T47D (cell line): Measurements from ENCODE around the gene TRIM32.

ENCODE experiments used
- DNase-seq, 2 experiments: peaks; one replicate each; pipeline versions ENCODE4 v3.0.0 to v3.0.0-alpha.2; 2011 to 2012; ENCODE audit warnings: low read depth in 1 of 2, low spot score in 1 of 2
- JUND ChIP-seq: IDR thresholded peaks from 2 replicates; pipeline ENCODE4 v1.6.1; 2012; ENCODE audit warnings: low read depth
- in situ Hi-C: cut with HindIII; loops from 2 replicates; pipeline ENCODE4 v1.10.0; 2016; ENCODE audit warnings: low sequenced_read_pairs, low pct_unique_long_range_greater_than_20kb

TRIM32 gene

GRCh38 chr9:116661037-116661954 is 25.8 kb upstream of the TRIM32 start:
- in situ Hi-C loops = no loop called here

GRCh38 chr9:116662646-116663310 is 24.3 kb upstream of the TRIM32 start:
- in situ Hi-C loops = no loop called here
- DNase-seq = no peak
- TF ChIP-seq JUND = no peak

More at GRCh38 chr9:116661037-116661954, 25.8 kb upstream of the TRIM32 start:
- DNase-seq = peak; percentile 68 to 85
- no peak for TF ChIP-seq JUND

DNA sequence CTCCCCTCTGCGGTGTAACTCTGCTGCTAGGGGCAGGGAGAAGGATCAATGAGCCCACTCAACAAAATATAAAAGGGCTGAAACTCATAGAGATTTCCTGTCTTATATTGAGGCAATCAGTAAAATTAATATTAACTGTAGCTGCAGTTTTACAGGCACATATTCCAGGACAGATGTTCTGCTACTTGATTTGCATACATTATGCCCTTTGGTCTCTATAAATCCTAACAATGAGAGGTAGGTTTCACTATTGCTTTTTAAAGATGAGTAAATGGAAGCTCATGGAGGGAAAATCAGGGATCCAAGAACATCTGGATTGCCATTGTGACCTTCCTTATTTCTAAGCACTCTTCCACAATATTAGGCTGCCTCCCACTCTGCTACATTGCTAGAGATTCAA is 23.5 kb upstream of the TRIM32 start:
- no peak for DNase-seq
- in situ Hi-C loops = no loop called here
- TF ChIP-seq JUND = no peak

DNA sequence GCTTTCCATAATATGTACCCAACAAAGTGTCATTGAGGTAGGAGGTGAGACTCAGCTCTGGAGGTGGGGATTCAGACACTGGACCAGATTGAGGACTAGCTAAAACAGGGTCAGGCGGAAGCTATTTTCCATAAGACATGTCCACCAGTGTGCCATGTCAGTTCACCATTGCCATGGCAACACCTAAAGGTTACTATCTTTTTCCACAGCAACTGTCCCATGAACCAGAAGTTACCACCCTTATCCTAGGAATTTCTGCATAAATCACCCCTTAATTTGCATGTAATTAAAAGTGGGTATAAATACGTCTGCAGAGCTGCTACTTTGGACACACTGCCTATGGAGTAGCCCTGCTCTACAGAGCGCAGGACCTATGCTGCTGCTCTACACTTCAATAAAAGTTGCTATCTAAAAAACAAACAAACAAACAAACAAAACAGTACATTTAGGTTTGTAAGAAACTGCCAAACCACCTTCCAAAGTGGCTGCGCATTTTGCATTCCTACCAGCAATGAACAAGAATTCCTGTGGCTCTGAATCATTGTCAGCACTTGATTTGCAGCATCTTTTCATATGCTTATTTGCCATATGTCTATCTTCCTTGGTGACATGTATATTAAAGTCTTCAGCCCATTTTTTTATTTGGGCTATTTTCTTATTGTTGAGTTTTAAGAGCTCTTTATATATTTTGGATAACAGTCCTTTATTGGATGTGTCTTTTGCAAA is 18.0 kb upstream of the TRIM32 start:
- TF ChIP-seq JUND = no peak
- in situ Hi-C loops = no loop called here
- DNase-seq = no peak

- no peak for TF ChIP-seq JUND
- in situ Hi-C loops = no loop called here
- no peak for DNase-seq
These were observed 15.5 kb upstream of the TRIM32 start for GRCh38 chr9:116671605-116672004.

DNA sequence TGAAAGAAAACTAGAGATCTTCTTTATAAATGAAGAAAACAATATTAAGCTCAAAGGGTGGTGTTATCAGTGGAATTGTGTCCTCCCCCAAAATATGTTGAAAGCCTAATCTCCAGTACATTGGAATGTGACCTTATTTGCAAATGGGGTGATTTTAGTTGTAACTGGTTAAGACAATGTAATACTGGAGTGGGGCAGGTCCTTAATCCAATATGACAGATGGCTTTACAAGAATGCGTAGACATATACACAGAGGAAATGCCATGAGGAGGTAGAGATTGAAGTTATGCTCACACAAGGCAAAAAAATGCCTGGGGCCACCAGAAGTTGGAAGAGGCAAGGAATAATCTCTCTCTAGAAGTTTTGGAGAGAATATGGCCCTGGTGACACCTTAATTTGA is 13.7 kb upstream of the TRIM32 start:
- in situ Hi-C loops = no loop called here
- no peak for TF ChIP-seq JUND
- DNase-seq = no peak

GRCh38 chr9:116674210-116674980 is 12.7 kb upstream of the TRIM32 start:
- in situ Hi-C loops = no loop called here
- no peak for TF ChIP-seq JUND
- no peak for DNase-seq

DNA sequence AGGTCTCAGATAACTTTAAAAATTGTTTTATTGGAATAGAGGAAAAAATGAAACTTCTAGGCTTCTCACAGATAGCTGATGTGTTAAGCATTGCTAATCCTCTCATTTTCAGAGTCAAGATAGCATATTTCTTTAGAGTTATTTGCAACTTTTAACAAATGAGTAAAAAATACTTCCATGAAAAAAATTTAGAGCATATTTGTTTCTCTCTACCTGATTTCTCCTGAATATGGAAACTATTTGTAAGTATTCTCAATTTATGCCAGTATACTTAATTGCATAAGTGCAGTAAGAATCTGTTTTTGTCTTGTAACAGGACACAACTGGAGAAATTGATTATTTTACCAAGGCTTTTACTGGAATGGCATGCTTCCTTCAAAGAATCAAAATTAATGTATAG is 3.6 kb upstream of the TRIM32 start:
- TF ChIP-seq JUND = no peak
- in situ Hi-C loops = no loop called here
- no peak for DNase-seq

GRCh38 chr9:116685166-116685565 is 1.9 kb upstream of the TRIM32 start:
- no peak for DNase-seq
- TF ChIP-seq JUND = no peak
- in situ Hi-C loops = no loop called here

- in situ Hi-C loops = no loop called here
- DNase-seq = no peak
These were observed 970 bp upstream of the TRIM32 start for GRCh38 chr9:116686135-116686534.

GRCh38 chr9:116686693-116687073 is 422 bp upstream of the TRIM32 start:
- DNase-seq = peak in 1 of 2 experiments; percentile 26
- no peak for TF ChIP-seq JUND
- in situ Hi-C loops = no loop called here

More at GRCh38 chr9:116686135-116686534, 970 bp upstream of the TRIM32 start:
- no peak for TF ChIP-seq JUND

- DNase-seq = no peak
- in situ Hi-C loops = no loop called here
- no peak for TF ChIP-seq JUND
These were observed 640 bp downstream of the TRIM32 start for GRCh38 chr9:116687754-116688135.
